Activated CD4-positive, alpha-beta T cell treated with anti-CD3 and anti-CD28 coated beads for 4 hours (primary cell): ENCODE measurements around the gene CDSN.

ENCODE experiments used
- DNase-seq, 2 donors: peaks; one replicate each; pipeline ENCODE4 v3.0.0-alpha.2; 2020

CDSN gene

GRCh38 chr6:31144970-31145340, 24.7 kb upstream of the CDSN start:
- DNase-seq: no peak

GRCh38 chr6:31144296-31144969, 24.2 kb upstream of the CDSN start:
- DNase-seq: no peak

GRCh38 chr6:31143148-31143547, 22.9 kb upstream of the CDSN start:
- DNase-seq: no peak

- DNase-seq: no peak
Measured at GRCh38 chr6:31142361-31142761, 22.1 kb upstream of the CDSN start.

- no peak for DNase-seq
Measured at GRCh38 chr6:31140643-31141042, 20.4 kb upstream of the CDSN start.

- no peak for DNase-seq
Measured at GRCh38 chr6:31139599-31139998, 19.4 kb upstream of the CDSN start.

GRCh38 chr6:31138982-31139381, 18.7 kb upstream of the CDSN start, which contains the start of gene PSORS1C2:
TSS of gene PSORS1C2 (minus strand) at chr6:31139066. CDS start at chr6:31139026, 40 bp downstream.
- no peak for DNase-seq

- DNase-seq: no peak
Measured at GRCh38 chr6:31135710-31136109, 15.5 kb upstream of the CDSN start.

- no peak for DNase-seq
Measured at GRCh38 chr6:31132806-31133205, 12.6 kb upstream of the CDSN start.

GRCh38 chr6:31131595-31131994, 11.3 kb upstream of the CDSN start:
- DNase-seq: no peak

- DNase-seq: no peak
Measured at GRCh38 chr6:31130751-31131150, 10.5 kb upstream of the CDSN start.

GRCh38 chr6:31129130-31129529, 8.9 kb upstream of the CDSN start:
- no peak for DNase-seq

GRCh38 chr6:31128093-31128676, 7.9 kb upstream of the CDSN start:
- DNase-seq: peak; percentile 67 to 81

GRCh38 chr6:31126396-31127175, 6.3 kb upstream of the CDSN start:
- DNase-seq: no peak

- DNase-seq: no peak
Measured at GRCh38 chr6:31125586-31126363, 5.5 kb upstream of the CDSN start.

GRCh38 chr6:31125162-31125561, 4.9 kb upstream of the CDSN start:
- no peak for DNase-seq

- DNase-seq: no peak
Measured at GRCh38 chr6:31122791-31123706, 2.8 kb upstream of the CDSN start.

GRCh38 chr6:31121131-31121790, 1.0 kb upstream of the CDSN start:
- no peak for DNase-seq

- no peak for DNase-seq
Measured at GRCh38 chr6:31118178-31118577, 2.1 kb downstream of the CDSN start.

- DNase-seq: no peak
Measured at GRCh38 chr6:31116661-31117385, 3.4 kb downstream of the CDSN start.
